ENCODE data around the gene TUBA8.
"Not testable (repeated sequence)": the region's sequence is repeated elsewhere in the genome, so short reads cannot be mapped to it uniquely, and the experiment has no call there.

The TUBA8 gene

DNA sequence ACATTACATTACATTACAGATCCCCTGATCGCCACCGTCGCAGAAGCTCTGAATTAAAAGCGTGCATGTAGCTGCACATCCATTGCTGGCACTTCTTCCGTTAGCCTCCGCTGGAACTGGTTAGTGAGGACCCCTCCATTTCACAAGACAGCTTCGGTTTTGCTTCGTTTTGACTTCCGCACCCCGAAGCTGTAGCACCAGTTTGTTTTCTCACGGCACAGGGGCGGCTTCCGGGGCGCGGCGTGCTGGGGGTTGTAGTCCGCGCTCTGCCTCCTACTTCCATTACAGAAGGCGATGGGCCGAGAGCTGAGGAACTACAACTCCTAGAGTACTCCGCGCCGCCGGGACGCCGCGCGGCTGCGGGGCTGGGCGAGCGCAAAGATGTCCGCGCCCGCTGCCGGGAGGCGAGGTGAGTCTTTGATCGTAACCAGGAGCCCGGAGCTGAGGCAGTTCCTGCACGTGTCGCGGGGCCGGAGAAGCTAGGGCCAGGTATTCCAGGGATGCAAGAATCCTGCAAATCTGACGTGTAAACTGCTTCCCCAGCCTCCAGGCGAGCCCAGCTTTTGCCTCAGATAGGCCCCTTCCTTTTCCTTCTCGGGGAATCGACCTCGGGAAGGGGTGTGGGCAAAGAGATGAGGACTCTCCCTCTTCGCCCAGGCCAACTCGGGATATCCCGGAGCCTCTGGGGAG lies 32.8 kb upstream of the TUBA8 start, which contains the start of gene PEX26:
Gene PEX26, plus strand, starts transcription at position 352 of the 690 bp plus-strand sequence. CDS start 387 bp downstream, outside the sequence.
- DNase-seq: peak; percentile 96 to 98 (median 98)

DNA sequence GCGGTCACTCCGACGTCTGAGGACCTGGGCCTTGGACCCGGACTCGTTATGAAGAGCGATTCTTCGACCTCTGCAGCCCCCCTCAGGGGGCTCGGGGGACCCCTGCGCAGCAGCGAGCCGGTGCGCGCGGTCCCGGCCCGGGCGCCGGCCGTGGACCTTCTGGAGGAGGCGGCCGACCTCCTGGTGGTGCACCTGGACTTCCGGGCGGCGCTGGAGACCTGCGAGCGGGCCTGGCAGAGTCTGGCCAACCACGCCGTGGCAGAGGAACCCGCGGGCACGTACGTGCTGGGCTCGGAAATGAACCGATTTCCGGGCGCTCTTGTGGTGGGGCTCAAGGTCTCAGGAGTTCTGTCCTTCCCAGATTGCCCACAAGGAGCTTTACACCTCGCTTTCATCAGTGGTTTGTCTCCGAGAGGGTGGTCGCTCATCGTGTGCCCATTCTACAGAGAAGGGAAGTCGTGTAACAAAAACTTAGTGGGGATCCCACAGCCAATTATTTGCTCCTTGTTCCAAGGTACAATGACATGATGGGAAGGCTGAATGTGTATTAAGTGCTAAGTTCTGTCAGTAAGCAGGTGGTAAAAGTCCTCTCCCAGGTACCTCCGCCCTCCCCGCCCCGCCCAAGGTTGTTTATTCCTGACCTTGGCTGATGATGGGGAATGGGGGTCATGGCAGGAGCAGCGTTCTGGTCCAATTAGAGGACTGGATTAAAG lies 32.1 kb upstream of the TUBA8 start:
- peak in 3 of 4 experiments; percentile 39 to 61 (median 49) for DNase-seq

DNA sequence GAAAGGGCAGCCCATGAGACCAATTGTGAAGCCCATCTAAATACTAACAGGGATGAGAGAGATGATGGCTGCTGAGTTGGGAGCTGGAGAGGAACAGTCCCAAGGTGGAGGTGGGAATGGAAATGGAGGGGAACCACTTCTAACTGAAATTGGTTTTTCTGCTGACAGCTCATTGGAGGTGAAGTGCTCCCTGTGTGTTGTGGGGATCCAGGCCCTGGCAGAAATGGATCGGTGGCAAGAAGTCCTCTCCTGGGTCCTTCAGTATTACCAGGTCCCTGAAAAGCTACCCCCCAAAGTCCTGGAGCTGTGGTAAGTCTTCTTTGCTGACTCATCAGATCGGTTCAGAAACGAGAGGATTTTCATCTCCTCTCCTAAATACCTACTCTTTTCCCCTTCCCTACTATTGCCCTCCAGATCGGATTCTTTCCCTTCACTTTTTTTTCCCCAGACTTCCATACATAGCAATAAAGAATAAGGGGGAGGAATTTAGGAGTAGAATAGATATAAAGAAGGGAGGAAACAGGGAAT lies 30.8 kb upstream of the TUBA8 start:
- DNase-seq: no peak

DNA sequence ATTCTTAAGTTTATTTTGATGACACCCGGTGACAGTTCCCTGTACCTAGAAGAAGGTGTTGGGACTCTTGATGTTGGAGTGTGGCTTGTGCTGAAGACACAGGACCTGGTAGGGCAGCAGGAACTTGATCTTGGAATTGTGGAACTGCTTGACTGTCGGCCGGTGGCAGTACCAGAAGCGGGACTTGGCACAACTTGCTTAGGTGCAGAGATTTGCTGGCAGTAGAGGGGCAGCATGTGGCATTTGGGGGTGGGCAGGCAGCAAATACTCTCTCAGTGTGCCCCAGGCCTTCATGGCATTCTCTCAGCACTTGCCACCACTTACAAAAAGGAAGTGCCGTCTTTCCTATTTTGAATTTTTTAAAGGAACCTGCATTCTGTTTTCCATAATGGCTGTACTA lies 29.2 kb upstream of the TUBA8 start:
- no peak for DNase-seq

DNA sequence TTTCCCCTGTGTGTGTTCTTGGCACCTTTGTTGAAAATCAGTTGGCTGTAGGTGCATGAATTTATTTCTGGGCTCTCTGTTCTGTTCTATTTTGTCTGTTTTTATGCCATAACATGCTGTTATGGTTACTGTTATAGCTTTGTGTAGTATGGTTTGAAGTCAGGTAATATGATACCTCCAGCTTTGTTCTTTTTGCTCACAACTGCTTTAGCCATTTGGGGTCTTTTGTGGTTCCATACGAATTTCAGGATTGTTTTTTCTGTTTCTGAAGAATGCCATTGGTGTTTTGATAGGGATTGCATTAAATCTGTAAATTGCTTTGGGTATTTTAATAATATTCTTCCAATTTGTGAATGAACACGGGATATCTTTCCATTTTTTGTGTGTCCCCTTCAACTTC lies 28.1 kb upstream of the TUBA8 start:
- no peak for DNase-seq

DNA sequence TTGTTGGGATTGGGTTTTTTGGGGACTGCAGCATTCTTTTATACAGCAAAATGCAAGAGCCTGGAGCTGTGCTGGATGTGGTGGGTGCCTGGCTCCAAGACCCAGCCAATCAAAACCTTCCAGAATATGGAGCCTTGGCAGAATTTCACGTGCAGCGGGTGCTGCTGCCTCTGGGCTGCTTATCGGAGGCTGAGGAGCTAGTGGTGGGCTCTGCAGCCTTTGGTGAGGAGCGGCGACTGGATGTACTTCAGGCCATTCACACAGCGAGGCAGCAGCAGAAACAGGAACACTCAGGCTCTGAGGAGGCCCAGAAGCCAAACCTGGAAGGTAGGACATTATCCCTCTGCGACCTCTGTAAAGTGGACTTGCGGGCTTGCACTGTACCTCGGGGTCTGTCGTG lies 27.2 kb upstream of the TUBA8 start:
- no peak for DNase-seq

DNA sequence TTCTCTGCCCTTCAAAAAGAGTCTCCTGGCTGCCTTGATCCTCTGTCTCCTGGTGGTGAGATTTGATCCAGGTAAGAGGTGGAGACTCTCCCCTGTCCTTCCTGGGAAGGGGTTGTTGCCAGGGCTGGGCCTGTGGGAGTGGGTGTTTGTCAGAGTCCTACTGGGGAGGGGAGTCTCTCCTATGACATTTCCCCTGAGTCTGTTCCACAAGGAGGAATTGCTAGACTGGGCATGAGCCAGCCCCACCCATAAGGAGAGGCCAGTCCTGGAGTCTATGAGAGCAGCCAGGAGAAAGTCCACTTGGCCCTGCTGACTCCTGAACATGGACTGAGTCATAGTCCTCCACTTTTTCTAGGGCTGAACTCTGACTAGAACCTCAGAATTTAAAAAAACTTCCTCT lies 25.4 kb upstream of the TUBA8 start:
- no peak for DNase-seq

DNA sequence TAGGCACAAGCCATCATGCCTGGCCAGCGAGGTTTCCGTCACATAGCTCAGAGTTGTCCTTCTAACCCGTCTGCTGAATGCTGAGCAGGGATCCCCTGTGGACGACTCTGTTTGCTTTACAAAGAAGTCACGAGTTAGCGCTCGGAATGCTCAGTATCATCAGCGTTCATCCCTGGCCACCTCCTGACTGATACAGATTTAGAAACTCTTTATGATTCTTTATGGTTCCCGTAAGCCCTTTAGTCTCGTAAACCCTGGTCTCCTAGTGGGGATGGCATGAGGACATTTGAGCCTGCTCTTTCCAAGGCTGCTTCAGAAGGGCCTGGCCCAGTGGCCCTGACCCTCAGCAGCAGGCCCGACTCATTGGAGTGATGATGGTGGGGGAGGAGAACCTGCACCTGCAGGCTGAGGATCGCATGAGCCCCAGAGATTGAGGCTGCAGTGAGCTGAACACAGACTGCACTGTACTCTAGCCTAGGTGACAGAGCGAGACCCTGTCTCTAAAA lies 23.2 kb upstream of the TUBA8 start:
- DNase-seq: no peak

DNA sequence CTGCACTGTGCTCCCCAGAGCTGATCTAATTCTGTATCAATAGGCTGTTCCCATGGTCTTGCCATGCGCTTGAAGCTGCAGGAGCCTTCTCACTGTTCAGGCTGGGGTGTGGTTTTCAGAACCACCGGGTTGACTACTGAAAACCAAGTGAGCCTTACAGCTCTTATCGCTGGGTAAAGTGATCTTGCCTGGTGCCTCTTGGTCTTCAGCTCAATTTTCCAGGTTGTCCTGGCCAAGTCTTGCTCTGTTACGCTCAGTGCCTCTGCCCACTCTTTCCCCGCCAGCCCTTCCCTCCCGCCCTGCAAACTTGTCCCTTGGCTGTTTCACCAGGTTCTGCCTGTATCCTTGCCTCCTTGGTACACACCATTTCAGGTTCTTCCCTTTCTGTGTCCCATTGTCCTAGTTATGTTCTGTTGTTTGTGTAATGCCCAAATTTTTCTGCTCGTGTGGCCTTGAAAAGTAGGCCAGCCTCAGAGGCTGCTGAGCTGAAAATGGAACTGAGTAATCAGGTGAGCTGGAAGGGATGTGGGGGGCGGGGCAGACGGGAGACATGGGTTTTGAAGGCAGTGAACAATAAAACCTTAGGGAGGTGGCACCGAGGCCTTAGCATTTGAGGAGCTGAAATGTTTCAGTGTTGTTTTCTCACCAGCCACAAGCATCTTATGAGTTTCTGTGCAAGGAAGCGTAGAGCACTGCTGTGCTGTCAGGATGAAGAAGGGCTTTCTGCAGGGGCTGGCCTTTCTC lies 21.6 kb upstream of the TUBA8 start:
- no peak for DNase-seq

DNA sequence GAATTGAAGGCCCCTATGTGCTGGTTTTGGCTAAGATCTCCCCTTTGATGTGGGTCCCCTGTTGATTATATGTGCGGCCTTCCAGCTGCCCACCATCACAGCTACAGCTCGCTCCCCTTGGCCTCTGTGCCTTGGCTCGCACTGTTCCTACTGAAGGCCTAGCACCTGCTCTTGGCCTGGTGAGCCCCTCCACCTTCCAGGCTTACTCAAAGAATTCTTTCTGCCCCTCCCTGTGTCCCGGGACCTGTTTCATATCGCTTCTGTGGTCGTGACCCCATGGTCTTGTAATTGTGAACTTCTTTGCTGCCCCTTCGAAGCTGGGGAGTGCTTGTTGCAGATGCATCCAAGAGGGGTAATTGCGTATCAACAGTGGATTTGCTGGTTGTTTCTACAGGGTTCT lies 20.3 kb upstream of the TUBA8 start:
- no peak for DNase-seq

DNA sequence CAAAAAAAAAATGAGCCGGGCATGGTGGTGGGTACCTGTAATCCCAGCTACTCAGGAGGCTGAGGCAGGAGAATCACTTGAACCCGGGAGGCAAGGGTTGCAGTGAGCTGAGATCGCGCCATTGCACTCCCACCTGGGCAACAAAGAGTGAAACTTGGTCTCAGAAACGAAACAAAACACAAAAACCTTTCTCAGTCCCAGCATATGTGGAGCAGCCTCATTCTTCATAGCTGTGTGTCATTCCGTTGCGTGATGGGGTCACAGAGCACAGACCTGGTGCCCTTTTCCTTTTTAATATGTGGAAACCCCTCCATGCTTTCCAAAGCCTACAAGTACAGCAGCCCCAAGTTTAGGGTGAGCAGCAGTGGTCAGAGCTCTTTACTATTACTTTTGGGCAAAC lies 19.1 kb upstream of the TUBA8 start:
- no peak for DNase-seq

DNA sequence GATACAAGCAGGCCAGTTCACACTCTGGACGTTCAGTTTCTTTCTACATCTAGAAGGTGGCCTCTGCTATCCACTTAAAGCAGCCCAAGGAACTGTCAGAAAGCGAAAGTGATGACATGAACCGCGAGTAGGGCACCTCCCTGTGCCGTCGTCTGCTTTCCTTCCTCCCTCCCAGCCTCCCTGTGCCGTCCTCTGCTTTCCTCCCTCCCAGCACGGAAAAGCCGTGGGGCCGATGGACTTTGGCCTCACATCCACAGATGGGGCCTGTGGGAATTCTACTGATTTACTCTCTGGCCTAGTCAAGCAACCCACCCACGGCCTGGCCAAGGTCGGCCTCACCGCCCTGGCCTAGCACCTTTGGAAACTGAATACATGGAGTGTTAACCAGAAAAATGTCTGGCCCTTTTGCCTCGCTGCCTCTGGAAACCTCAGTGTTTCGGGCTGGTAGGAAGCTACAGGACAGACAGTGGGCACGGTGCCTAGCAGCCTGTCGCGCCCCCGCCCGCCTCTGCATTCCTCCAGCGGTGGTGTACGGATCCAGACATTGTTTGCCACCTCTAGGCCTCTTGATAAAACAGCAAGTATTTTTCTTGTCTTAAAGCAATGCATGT lies 18.6 kb upstream of the TUBA8 start:
- no peak for DNase-seq

DNA sequence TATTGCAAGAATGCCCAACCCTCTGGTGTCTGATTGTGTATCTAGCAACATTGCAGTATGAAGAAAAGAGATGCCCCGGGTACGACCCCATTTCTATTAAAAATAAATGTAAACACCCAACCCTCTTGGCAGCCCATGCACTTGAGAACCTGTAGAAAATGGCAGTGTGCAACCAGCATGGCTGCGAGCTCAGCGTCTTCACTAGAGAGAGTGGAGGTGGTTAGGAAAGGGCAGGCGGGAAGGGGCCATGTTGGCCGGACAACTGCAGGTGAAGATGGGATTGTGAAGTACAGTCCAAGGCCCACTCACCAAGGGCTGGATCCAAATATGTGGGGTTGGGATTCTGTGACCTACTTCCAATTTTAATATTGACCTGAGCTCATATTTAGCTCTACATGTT lies 16.9 kb upstream of the TUBA8 start:
- DNase-seq: no peak

DNA sequence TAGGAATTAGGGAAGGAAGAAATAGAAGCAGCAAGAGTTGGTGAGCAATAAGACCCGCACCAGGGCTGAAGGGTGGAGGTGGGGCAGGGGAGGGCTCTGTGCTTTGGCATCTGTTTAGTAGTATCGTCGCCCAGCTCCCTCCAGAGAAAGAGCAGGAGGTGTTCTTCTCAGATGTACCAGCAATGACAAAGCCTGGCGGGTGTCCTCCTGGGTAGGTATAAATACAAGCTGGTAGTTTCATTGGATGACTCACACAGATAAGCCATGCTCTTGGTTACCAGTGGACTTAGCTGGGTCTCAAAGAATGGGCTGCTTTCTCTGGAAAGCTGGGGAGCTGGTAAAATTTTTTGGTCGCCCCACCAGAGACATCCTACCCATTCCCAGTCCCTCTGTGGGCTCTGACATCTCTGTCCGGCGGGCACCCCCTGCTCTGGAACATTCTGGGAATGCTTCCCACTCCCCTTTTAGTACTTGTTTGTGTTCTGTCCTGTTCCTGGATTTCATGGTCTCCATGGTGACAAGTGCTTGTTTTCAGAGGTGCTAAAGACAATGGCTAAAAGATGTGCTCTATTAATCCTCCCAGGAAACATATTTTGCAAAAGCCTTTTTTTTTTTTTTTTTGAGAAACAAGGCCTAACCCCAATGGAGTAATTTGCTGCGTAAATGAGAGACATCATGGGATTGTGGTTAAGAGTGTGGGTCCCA lies 15.4 kb upstream of the TUBA8 start:
- no peak for DNase-seq

DNA sequence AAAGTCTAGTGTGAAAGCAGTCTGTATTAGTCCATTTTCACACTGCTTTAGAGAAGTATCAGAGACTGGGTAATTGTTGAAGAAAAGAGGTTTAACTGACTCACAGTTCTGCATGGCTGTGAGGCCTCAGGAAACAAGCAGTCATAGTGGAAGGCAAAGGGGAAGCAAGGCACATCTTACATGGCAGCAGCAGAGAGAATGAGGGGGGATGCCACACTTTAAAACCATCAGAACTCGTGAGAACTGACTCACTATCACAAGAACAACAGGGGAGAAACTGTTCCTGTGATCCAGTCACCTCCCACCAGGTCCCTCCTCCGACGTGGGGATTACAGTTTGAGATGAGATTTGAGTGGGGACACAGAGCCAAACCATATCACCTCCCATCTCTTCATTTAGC lies 13.8 kb upstream of the TUBA8 start:
- peak in 3 of 4 experiments; percentile 45 to 59 (median 52) for DNase-seq

DNA sequence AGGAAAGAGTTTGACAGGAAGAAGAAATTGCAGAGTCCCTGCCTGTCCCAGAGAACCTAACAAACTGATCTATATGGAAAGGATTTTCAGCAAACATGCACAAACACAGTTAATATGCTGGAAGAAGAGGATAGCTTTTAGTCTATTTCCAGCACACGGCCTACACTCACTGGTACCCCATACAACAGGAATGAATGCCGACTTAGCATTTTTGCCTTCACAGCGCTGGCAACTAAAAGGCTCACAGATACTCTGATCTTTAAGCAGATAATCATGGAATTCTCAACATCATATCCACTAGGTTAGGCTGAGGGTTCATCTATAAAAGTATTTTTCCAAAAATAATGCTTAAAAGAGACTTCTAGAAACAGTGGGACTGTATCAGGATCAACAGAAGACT lies 9.8 kb upstream of the TUBA8 start:
- no peak for DNase-seq

DNA sequence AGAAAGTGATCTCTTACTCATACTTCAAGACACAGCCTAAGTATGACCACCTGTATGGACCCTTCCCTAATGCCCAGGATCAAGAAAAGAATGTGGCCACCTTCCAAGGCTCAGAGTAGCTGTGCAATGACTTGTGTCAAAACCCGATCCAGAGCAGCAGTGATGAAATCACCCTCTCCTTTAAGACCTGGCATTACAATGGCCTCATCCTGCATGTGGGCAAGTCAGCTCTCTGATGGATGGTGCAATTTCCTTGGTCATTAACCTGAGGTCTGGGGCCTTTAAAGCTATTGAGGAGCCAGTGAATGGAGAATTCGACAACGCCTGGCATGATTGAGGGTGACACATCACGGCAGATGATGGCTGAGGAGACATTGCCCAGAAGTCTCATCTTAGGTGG lies 9.1 kb upstream of the TUBA8 start:
- no peak for DNase-seq

DNA sequence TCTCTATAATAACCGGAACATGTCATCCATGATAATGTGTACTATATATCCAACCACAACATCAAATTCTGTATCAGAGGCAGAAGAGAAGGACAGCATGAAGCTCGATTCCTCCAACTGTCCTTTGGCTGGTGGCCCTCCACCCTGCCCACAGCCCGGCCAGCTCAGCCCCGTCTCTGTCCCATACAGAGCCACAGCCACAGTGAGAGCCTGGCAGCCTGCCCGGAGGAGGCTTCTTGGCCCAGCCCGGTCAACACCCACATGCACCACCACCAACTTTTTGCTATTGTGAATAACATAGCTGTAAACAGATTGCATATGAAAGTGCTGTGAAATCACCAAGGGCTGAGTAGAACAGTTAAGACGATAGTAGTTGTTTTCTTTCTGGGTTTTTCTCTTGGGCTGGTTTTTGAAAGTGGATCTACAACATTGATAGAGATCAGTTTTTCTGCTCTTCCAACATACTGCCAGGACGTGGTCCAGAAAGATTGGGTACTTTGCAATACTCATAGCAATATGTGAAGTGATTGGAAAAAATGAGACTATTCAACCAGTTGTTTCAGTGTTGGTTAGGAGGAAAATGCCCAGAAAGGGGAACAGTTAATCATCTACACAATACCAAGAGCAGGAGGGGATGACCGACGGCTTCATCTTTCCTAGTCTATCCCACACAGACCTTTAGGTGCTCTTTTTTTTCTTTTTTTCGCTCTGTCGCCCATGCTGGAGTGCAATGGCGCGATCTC lies 6.9 kb upstream of the TUBA8 start:
- DNase-seq: peak in 1 of 4 experiments; percentile 22

DNA sequence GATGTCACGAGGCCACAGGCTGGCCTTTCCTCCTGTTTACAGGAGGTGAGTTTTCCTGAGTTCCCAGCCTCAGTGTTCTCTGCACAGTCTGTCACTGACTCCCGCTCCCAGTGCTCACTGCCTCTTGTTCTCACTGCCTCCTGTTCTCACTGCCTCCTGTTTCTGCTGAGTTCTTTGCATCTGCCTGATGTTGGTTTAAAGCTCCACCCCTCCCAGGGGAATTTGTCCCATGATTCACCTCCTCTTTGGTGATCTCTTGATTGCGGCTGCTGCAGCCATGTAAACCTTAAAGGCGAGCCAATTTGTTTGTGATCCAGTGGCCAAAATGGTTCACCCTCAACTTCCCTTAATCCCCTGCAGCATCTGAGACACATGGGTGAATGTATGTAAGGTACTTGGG lies 6.0 kb upstream of the TUBA8 start:
- no peak for DNase-seq

DNA sequence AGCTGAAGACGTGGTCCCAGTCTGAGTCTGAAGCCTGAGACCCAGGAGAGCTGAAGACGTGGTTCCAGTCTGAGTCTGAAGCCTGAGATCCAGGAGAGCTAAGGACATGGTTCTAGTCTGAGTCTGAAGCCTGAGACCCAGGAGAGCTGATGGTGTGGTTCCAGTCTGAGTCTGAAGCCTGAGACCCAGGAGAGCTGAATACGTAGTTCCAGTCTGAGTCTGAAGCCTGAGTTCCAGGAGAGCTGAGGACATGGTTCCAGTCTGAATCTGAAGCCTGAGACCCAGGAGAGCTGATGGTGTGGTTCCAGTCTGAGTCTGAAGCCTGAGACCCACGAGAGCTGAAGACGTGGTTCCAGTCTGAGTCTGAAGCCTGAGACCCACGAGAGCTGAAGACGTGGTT lies 4.6 kb upstream of the TUBA8 start:
- DNase-seq: not testable (repeated sequence)
